Activated CD4-positive, alpha-beta T cell treated with anti-CD3 and anti-CD28 coated beads, Interleukin-2, amount 10 ng/mL, durations not matched to agents 7 days and 5 days (primary cell): ENCODE results near the gene B4GALT2. TPM values are rescaled to one million over a fixed set of nuclear protein-coding genes. Genes with fewer than 3 reads are reported as not detected.

ENCODE experiments used
- CTCF ChIA-PET: fragments of 350-600 bp; sonication (Branson Sonifier 250); formaldehyde crosslinking; loops from one replicate; lab custom pipeline; 2021; ENCODE audit warnings: antibody characterized with exemption; lab: Charles Lee
- POLR2A ChIA-PET: fragments of 350-600 bp; sonication (Branson Sonifier 250); formaldehyde crosslinking; loops from one replicate; lab custom pipeline; 2021; ENCODE audit warnings: antibody characterized with exemption; lab: Charles Lee
- DNase-seq: peaks from one replicate; pipeline ENCODE4 v3.0.0-alpha.2; 2020
- H3K27ac Mint-ChIP-seq: one replicate; pipeline ENCODE4 v1.8.0; 2021; ENCODE audit warnings: mild to moderate bottlenecking, moderate library complexity, mixed read lengths
- H3K27me3 Mint-ChIP-seq: one replicate; pipeline ENCODE4 v1.8.0; 2021; ENCODE audit warnings: mixed read lengths
- H3K36me3 Mint-ChIP-seq: one replicate; pipeline ENCODE4 v1.8.0; 2021; ENCODE audit warnings: low read depth, mixed read lengths
- H3K4me1 Mint-ChIP-seq: one replicate; pipeline ENCODE4 v1.8.0; 2021; ENCODE audit warnings: mixed read lengths
- H3K4me3 Mint-ChIP-seq: one replicate; pipeline ENCODE4 v1.8.0; 2021; ENCODE audit warnings: mild to moderate bottlenecking, moderate library complexity, mixed read lengths
- H3K9me3 Mint-ChIP-seq: one replicate; pipeline ENCODE4 v1.8.0; 2021; ENCODE audit warnings: mixed read lengths
- total RNA-seq, 2 experiments: library from RNA; stranded (reverse); gene quantifications; one replicate each; pipeline ENCODE4 v1.2.3, GENCODE V29; 2021

The B4GALT2 gene
- 1 to 10 TPM; 8.0 to 9.3 TPM for total RNA-seq

GRCh38 chr1:43978551-43979260, at the start of gene B4GALT2:
B4GALT2 (plus strand) TSS chr1:43979210; CDS start chr1:43981161, 1,951 bp downstream.
- Mint-ChIP-seq H3K36me3 (peaks cover 30% of the 10 kb centered on the region), H3K27me3 (no peaks in the 10 kb centered on the region), H3K27ac (peak within 1 kb of the TSS; percentile 72), H3K4me3 (peak within 1 kb of the TSS; percentile 80), H3K9me3 (no peaks in the 10 kb centered on the region), H3K4me1 (peaks cover 48% of the 10 kb centered on the region)
- peak; percentile 32 for DNase-seq
- ChIA-PET CTCF (interaction anchor here (0.5 to 1.5 kb wide), 2 partner anchors 16 to 44 kb away, joined by 3 to 4 read pairs; no protein-coding TSS in a partner anchor), POLR2A (no interaction called here)

- H3K36me3 Mint-ChIP-seq, result no peaks in the 10 kb centered on the region
- H3K27ac Mint-ChIP-seq, result no peak overlapping the region
- H3K9me3 Mint-ChIP-seq, result no peaks in the 10 kb centered on the region
- ChIA-PET CTCF (interaction anchor here (0.8 to 1.4 kb wide), 5 partner anchors 10 to 167 kb away, joined by 3 to 5 read pairs (median 3); no protein-coding TSS in a partner anchor), POLR2A (no interaction called here)
- peak; percentile 31 for DNase-seq
- no peak overlapping the region for H3K4me3 Mint-ChIP-seq
- peaks cover 16% of the 10 kb centered on the region for H3K27me3 Mint-ChIP-seq
- peaks cover 14% of the 10 kb centered on the region for H3K4me1 Mint-ChIP-seq
Observed at GRCh38 chr1:43930168-43930948, 48.7 kb upstream of the B4GALT2 start.

- POLR2A ChIA-PET, result no interaction called here
Observed at GRCh38 chr1:43930949-43931275, 48.1 kb upstream of the B4GALT2 start.

GRCh38 chr1:43931711-43932660, 47.0 kb upstream of the B4GALT2 start:
- no peak for DNase-seq
- Mint-ChIP-seq H3K36me3 (no peaks in the 10 kb centered on the region), H3K4me3 (no peak overlapping the region), H3K27me3 (peaks cover 21% of the 10 kb centered on the region), H3K4me1 (peaks cover 17% of the 10 kb centered on the region), H3K27ac (no peak overlapping the region), H3K9me3 (no peaks in the 10 kb centered on the region)
- ChIA-PET POLR2A (no interaction called here), CTCF (interaction anchor here (1.1 to 6.7 kb wide), 4 partner anchors 15 to 402 kb away, joined by 3 to 93 read pairs (median 44); partner anchors contain the start of gene IPO13)

More at GRCh38 chr1:43930949-43931275, 48.1 kb upstream of the B4GALT2 start:
- H3K27me3 Mint-ChIP-seq, result peaks cover 19% of the 10 kb centered on the region
- no peak overlapping the region for H3K4me3 Mint-ChIP-seq
- CTCF ChIA-PET, result interaction anchor here (0.8 to 1.4 kb wide), 5 partner anchors 9 to 167 kb away, joined by 3 to 5 read pairs (median 3); no protein-coding TSS in a partner anchor
- H3K4me1 Mint-ChIP-seq, result peaks cover 14% of the 10 kb centered on the region
- no peaks in the 10 kb centered on the region for H3K36me3 Mint-ChIP-seq
- no peak overlapping the region for H3K27ac Mint-ChIP-seq
- no peaks in the 10 kb centered on the region for H3K9me3 Mint-ChIP-seq
- no peak for DNase-seq

- Mint-ChIP-seq H3K27ac (no peak overlapping the region), H3K4me3 (no peak overlapping the region), H3K4me1 (peaks cover 17% of the 10 kb centered on the region), H3K27me3 (peaks cover 21% of the 10 kb centered on the region), H3K36me3 (no peaks in the 10 kb centered on the region), H3K9me3 (no peaks in the 10 kb centered on the region)
- DNase-seq, result no peak
- ChIA-PET CTCF (interaction anchor here (1.1 to 6.7 kb wide), 6 partner anchors 9 to 403 kb away, joined by 3 to 93 read pairs (median 7); partner anchors contain the start of gene IPO13), POLR2A (interaction anchor here (0.6 kb wide), 2 partner anchors 403 to 519 kb away, joined by 3 read pairs; no protein-coding TSS in a partner anchor)
Observed at GRCh38 chr1:43932786-43933385, 46.1 kb upstream of the B4GALT2 start.

GRCh38 chr1:43933386-43934100, 45.5 kb upstream of the B4GALT2 start, which contains the start of gene ARTN:
ARTN (plus strand) TSS chr1:43933801; CDS start chr1:43935657, 1,856 bp downstream.
- no peak for DNase-seq
- peaks cover 17% of the 10 kb centered on the region for H3K4me1 Mint-ChIP-seq
- H3K27ac Mint-ChIP-seq, result no peak within 1 kb of the TSS
- POLR2A ChIA-PET, result interaction anchor here (0.6 kb wide), 2 partner anchors 404 to 520 kb away, joined by 3 read pairs; no protein-coding TSS in a partner anchor
- CTCF ChIA-PET, result interaction anchor here (0.6 to 6.7 kb wide), 27 partner anchors 8 to 413 kb away, joined by 3 to 93 read pairs (median 5); partner anchors contain the start of genes DPH2 and IPO13
- peaks cover 21% of the 10 kb centered on the region for H3K27me3 Mint-ChIP-seq
- H3K9me3 Mint-ChIP-seq, result no peaks in the 10 kb centered on the region
- no peaks in the 10 kb centered on the region for H3K36me3 Mint-ChIP-seq
- H3K4me3 Mint-ChIP-seq, result no peak within 1 kb of the TSS

GRCh38 chr1:43934101-43934985, 44.7 kb upstream of the B4GALT2 start:
- no peak overlapping the region for H3K4me3 Mint-ChIP-seq
- H3K27ac Mint-ChIP-seq, result no peak overlapping the region
- POLR2A ChIA-PET, result interaction anchor here (0.6 kb wide), 2 partner anchors 11 to 12 kb away, joined by 3 read pairs; no protein-coding TSS in a partner anchor
- no peaks in the 10 kb centered on the region for H3K9me3 Mint-ChIP-seq
- CTCF ChIA-PET, result interaction anchor here (0.6 to 6.7 kb wide), 50 partner anchors 9 to 413 kb away, joined by 3 to 93 read pairs (median 4); partner anchors contain the start of genes DPH2, IPO13 and PTPRF
- DNase-seq, result peak; percentile 62
- H3K27me3 Mint-ChIP-seq, result peaks cover 21% of the 10 kb centered on the region
- peaks cover 17% of the 10 kb centered on the region for H3K4me1 Mint-ChIP-seq
- no peaks in the 10 kb centered on the region for H3K36me3 Mint-ChIP-seq

GRCh38 chr1:43934986-43935324, 44.1 kb upstream of the B4GALT2 start:
- no peak overlapping the region for H3K27ac Mint-ChIP-seq
- H3K4me3 Mint-ChIP-seq, result no peak overlapping the region
- ChIA-PET CTCF (interaction anchor here (0.7 to 6.7 kb wide), 46 partner anchors 9 to 414 kb away, joined by 3 to 93 read pairs (median 5); partner anchors contain the start of genes DPH2, IPO13 and PTPRF), POLR2A (interaction anchor here (0.6 kb wide), 1 partner anchor 10 kb away, joined by 3 read pairs; no protein-coding TSS in a partner anchor)
- no peak for DNase-seq
- no peaks in the 10 kb centered on the region for H3K9me3 Mint-ChIP-seq
- no peaks in the 10 kb centered on the region for H3K36me3 Mint-ChIP-seq
- peaks cover 20% of the 10 kb centered on the region for H3K4me1 Mint-ChIP-seq
- peaks cover 21% of the 10 kb centered on the region for H3K27me3 Mint-ChIP-seq

- Mint-ChIP-seq H3K27ac (no peak overlapping the region), H3K4me3 (no peak overlapping the region), H3K36me3 (no peaks in the 10 kb centered on the region), H3K4me1 (peaks cover 20% of the 10 kb centered on the region), H3K9me3 (no peaks in the 10 kb centered on the region), H3K27me3 (peaks cover 21% of the 10 kb centered on the region)
- CTCF ChIA-PET, result interaction anchor here (0.8 to 6.7 kb wide), 18 partner anchors 10 to 243 kb away, joined by 3 to 93 read pairs (median 5); partner anchors contain the start of gene IPO13
- DNase-seq, result no peak
- POLR2A ChIA-PET, result no interaction called here
Observed at GRCh38 chr1:43935711-43936427, 43.1 kb upstream of the B4GALT2 start.
